ENCODE measurements around the gene CTSK. TPM values are rescaled to one million over a fixed set of nuclear protein-coding genes. Genes with fewer than 3 reads are reported as not detected.

Gene CTSK
- polyA plus RNA-seq, 1 of the 3 experiments (the other 2 are of a cell fraction): 6.3 TPM

GRCh38 chr1:150842964-150843363, 34.9 kb upstream of the CTSK start (continued):
- no peak for TF ChIP-seq ZBTB33 (IDR thresholded peaks at IDR 0.05; ENCODE audit: borderline replicate concordance, low read depth)
- no peak for TF ChIP-seq JUND (IDR thresholded peaks at IDR 0.05)

- Histone ChIP-seq H3K79me2 (ENCODE audit: insufficient read depth) (no peaks in the 10 kb centered on the region), H3K27me3 (ENCODE audit: insufficient read depth) (no peaks in the 10 kb centered on the region), H3K9me2 (no peaks in the 10 kb centered on the region), H3K9ac (no peak overlapping the region), H3K27ac (ENCODE audit: low read depth in 2 of 2, low read length in 1 of 2) (no peak overlapping the region), H3K36me3 (replicated peaks in 1 of 2; ENCODE audit: control insufficient read depth in 1 of 2, insufficient read depth in 2 of 2, low read length in 1 of 2) (peaks cover 33 to 38% of the 10 kb centered on the region in 2 experiments), H3K4me3 (ENCODE audit: low read depth in 2 of 2, low read length in 1 of 2) (no peak overlapping the region), H2AFZ (ENCODE audit: low read depth) (no peak overlapping the region), H3F3A (replicated peaks; ENCODE audit: insufficient read depth) (no peaks in the 10 kb centered on the region), H3K4me2 (no peak overlapping the region), H4K20me1 (ENCODE audit: insufficient read depth) (no peaks in the 10 kb centered on the region), H3K4me1 (ENCODE audit: control insufficient read depth in 1 of 2, insufficient read depth in 2 of 2, low read depth in 1 of 2, low read length in 1 of 2) (no peaks in the 10 kb centered on the region), H3K9me3 (no peaks in the 10 kb centered on the region)
- ChIA-PET CTCF (interaction anchor here (0.6 to 1.8 kb wide), 3 partner anchors 30 to 282 kb away, joined by 3 to 4 read pairs (median 3); no protein-coding TSS in a partner anchor), POLR2A (no interaction called here)
- 98% methylated on average over 2 of the region's 2 CpGs for WGBS (ENCODE audit: low lambda C conversion rate)
- DNase-seq: no peak
- TF ChIP-seq RAD21 (IDR thresholded peaks at IDR 0.05; ENCODE audit: low read length): no peak
- TF ChIP-seq POLR2AphosphoS5 (IDR thresholded peaks at IDR 0.05; ENCODE audit: low read depth, low read length): no peak
- TF ChIP-seq ZBTB33 (IDR thresholded peaks at IDR 0.05; ENCODE audit: borderline replicate concordance, low read depth): no peak
- TF ChIP-seq MAX (IDR thresholded peaks at IDR 0.05; ENCODE audit: low read depth): no peak
- TF ChIP-seq EZH2phosphoT487 (IDR thresholded peaks at IDR 0.05; ENCODE audit: borderline replicate concordance, low read depth): no peak
- no peak for TF ChIP-seq RFX5 (IDR thresholded peaks at IDR 0.05; ENCODE audit: low read length)
- TF ChIP-seq GABPA (IDR thresholded peaks at IDR 0.05; ENCODE audit: low read depth): no peak
- no peak for TF ChIP-seq MXI1 (IDR thresholded peaks at IDR 0.05; ENCODE audit: low read depth, low read length)
- no peak for TF ChIP-seq TCF12 (IDR thresholded peaks at IDR 0.05)
- no peak for TF ChIP-seq TEAD4 (IDR thresholded peaks at IDR 0.05; ENCODE audit: borderline replicate concordance, insufficient read depth)
- no peak for TF ChIP-seq JUND (IDR thresholded peaks at IDR 0.05)
- no peak for TF ChIP-seq SMC3 (IDR thresholded peaks at IDR 0.05; ENCODE audit: low read depth, low read length)
- TF ChIP-seq NFIC (IDR thresholded peaks at IDR 0.05; ENCODE audit: borderline replicate concordance): no peak
- TF ChIP-seq FOXJ3 (CRISPR knock-in tag; IDR thresholded peaks at IDR 0.05): no peak
- TF ChIP-seq ELF1 (IDR thresholded peaks at IDR 0.05): no peak
- no peak for TF ChIP-seq YY1 (IDR thresholded peaks at IDR 0.05; ENCODE audit: low read depth)
- no peak for TF ChIP-seq FOSL2 (IDR thresholded peaks at IDR 0.05; ENCODE audit: borderline replicate concordance, low read depth)
- TF ChIP-seq USF2 (IDR thresholded peaks at IDR 0.05; ENCODE audit: borderline replicate concordance, low read depth, low read length): no peak
- no peak for TF ChIP-seq RXRA (IDR thresholded peaks at IDR 0.05; ENCODE audit: borderline replicate concordance, low read depth)
These were observed 34.3 kb upstream of the CTSK start for GRCh38 chr1:150842343-150842742.
